GM12872 (cell line): ENCODE results near the gene WTIP.

Experiments used
- CTCF ChIP-seq: IDR thresholded peaks from 3 replicates; pipeline ENCODE4 v1.5.1; 2011; ENCODE audit warnings: low read depth, mild to moderate bottlenecking, low read length, moderate library complexity; ENCODE audit not compliant: insufficient read depth

WTIP gene

GRCh38 chr19:34457446-34457845 lies 24.1 kb upstream of the WTIP start:
- TF ChIP-seq CTCF: no peak

GRCh38 chr19:34458677-34459076 lies 22.9 kb upstream of the WTIP start:
- no peak for TF ChIP-seq CTCF

- no peak for TF ChIP-seq CTCF
Measured at GRCh38 chr19:34459614-34460013, 21.9 kb upstream of the WTIP start.

- no peak for TF ChIP-seq CTCF
Measured at GRCh38 chr19:34461375-34462100, 20.0 kb upstream of the WTIP start.

GRCh38 chr19:34468409-34468808 lies 13.1 kb upstream of the WTIP start:
- TF ChIP-seq CTCF: no peak

- TF ChIP-seq CTCF: no peak
Measured at GRCh38 chr19:34471906-34472700, 9.5 kb upstream of the WTIP start.

GRCh38 chr19:34474233-34474989 lies 7.1 kb upstream of the WTIP start:
- no peak for TF ChIP-seq CTCF
